ENCODE results near the gene EXOSC9. TPM values are rescaled to one million over a fixed set of nuclear protein-coding genes. Genes with fewer than 3 reads are reported as not detected.
"Not testable (repeated sequence)": the region's sequence is repeated elsewhere in the genome, so short reads cannot be mapped to it uniquely, and the experiment has no call there.

The EXOSC9 gene
- total RNA-seq: 10 to 100 TPM; 10.1 to 21.6 (median 13.9) TPM

GRCh38 chr4:121800961-121801714, at the start of gene EXOSC9:
Gene EXOSC9 (plus strand): TSS chr4:121801323. CDS start chr4:121801425, 102 bp downstream.
- Histone ChIP-seq H3K27ac (replicated peaks in 1 of 4) (peak within 1 kb of the TSS; percentile 87 to 92 (median 90)), H3K9me3 (no peaks in the 10 kb centered on the region), H3K4me3 (peak within 1 kb of the TSS; percentile 70 to 91 (median 74)), H3K27me3 (no peaks in the 10 kb centered on the region), H3K4me1 (peaks cover 6 to 25% (median 20%) of the 10 kb centered on the region in 4 donors), H3K36me3 (peaks cover 20 to 37% (median 31%) of the 10 kb centered on the region in 4 donors)
- intact Hi-C loops (cut with DNase I): loop anchor here (5.0 kb wide), 1 partner anchor 104 kb away; the partner anchor contains the start of gene ANXA5
- WGBS: under 1% methylated on average over 48 of the region's 48 CpGs
- TF ChIP-seq POLR2A (IDR thresholded peaks at IDR 0.05; ENCODE audit: low read depth): no peak
- no peak for TF ChIP-seq EP300 (IDR thresholded peaks at IDR 0.05)
- TF ChIP-seq CTCF (IDR thresholded peaks at IDR 0.05): peak in 1 of 3 experiments; percentile 23
- peak; percentile 96 to 99 for TF ChIP-seq POLR2AphosphoS5 (IDR thresholded peaks at IDR 0.05)
- peak; percentile 96 for DNase-seq (ENCODE audit: extremely low spot score)

GRCh38 chr4:121752142-121752541, 49.0 kb upstream of the EXOSC9 start:
- H3K27me3 ChIP-seq; intact Hi-C loops (cut with DNase I); H3K4me1 ChIP-seq; H3K36me3 ChIP-seq; DNase-seq (ENCODE audit: extremely low spot score); H3K27ac ChIP-seq (replicated peaks in 1 of 4); H3K4me3 ChIP-seq; H3K9me3 ChIP-seq: not testable (repeated sequence)
- 68% methylated on average over 1 of the region's 1 CpG for WGBS

- H3K4me1 ChIP-seq: no peaks in the 10 kb centered on the region
- TF ChIP-seq CTCF (IDR thresholded peaks at IDR 0.05): no peak
- TF ChIP-seq EP300 (IDR thresholded peaks at IDR 0.05): no peak
- no peak for TF ChIP-seq POLR2AphosphoS5 (IDR thresholded peaks at IDR 0.05)
- no peak for TF ChIP-seq POLR2A (IDR thresholded peaks at IDR 0.05; ENCODE audit: low read depth)
- DNase-seq (ENCODE audit: extremely low spot score): no peak
- H3K27ac ChIP-seq (replicated peaks in 1 of 4): no peak overlapping the region
- intact Hi-C loops (cut with DNase I): no loop called here
- no peaks in the 10 kb centered on the region for H3K9me3 ChIP-seq
- no peak overlapping the region for H3K4me3 ChIP-seq
- H3K36me3 ChIP-seq: no peaks in the 10 kb centered on the region
- 90% methylated on average over 2 of the region's 2 CpGs for WGBS
- H3K27me3 ChIP-seq: peaks cover 0 to 22% (median under 1%) of the 10 kb centered on the region in 4 donors
Measured at GRCh38 chr4:121758925-121759568, 42.1 kb upstream of the EXOSC9 start.

GRCh38 chr4:121760205-121760604, 40.9 kb upstream of the EXOSC9 start:
- H3K27me3 ChIP-seq: peaks cover 0 to 34% (median 8%) of the 10 kb centered on the region in 4 donors
- no peak overlapping the region for H3K27ac ChIP-seq (replicated peaks in 1 of 4)
- intact Hi-C loops (cut with DNase I): no loop called here
- DNase-seq (ENCODE audit: extremely low spot score): no peak
- H3K4me3 ChIP-seq: no peak overlapping the region
- H3K9me3 ChIP-seq: no peaks in the 10 kb centered on the region
- H3K36me3 ChIP-seq: no peaks in the 10 kb centered on the region
- peaks cover 5 to 10% (median 9%) of the 10 kb centered on the region in 4 donors for H3K4me1 ChIP-seq
- no peak for TF ChIP-seq EP300 (IDR thresholded peaks at IDR 0.05)
- TF ChIP-seq CTCF (IDR thresholded peaks at IDR 0.05): no peak
- TF ChIP-seq POLR2A (IDR thresholded peaks at IDR 0.05; ENCODE audit: low read depth): no peak
- TF ChIP-seq POLR2AphosphoS5 (IDR thresholded peaks at IDR 0.05): no peak
- 67% methylated on average over 3 of the region's 3 CpGs for WGBS

GRCh38 chr4:121764303-121764701, 36.8 kb upstream of the EXOSC9 start:
- 31% methylated on average over 14 of the region's 14 CpGs for WGBS
- intact Hi-C loops (cut with DNase I): no loop called here
- Histone ChIP-seq H3K27me3 (peaks cover 0 to 51% (median 10%) of the 10 kb centered on the region in 4 donors), H3K4me1 (peaks cover 5 to 12% (median 10%) of the 10 kb centered on the region in 4 donors), H3K9me3 (no peaks in the 10 kb centered on the region), H3K4me3 (peak overlapping the region; percentile 42 to 54 (median 47)), H3K27ac (replicated peaks in 1 of 4) (no peak overlapping the region), H3K36me3 (no peaks in the 10 kb centered on the region)
- TF ChIP-seq POLR2A (IDR thresholded peaks at IDR 0.05; ENCODE audit: low read depth) (no peak), CTCF (IDR thresholded peaks at IDR 0.05) (no peak), EP300 (IDR thresholded peaks at IDR 0.05) (no peak), POLR2AphosphoS5 (IDR thresholded peaks at IDR 0.05) (no peak)
- no peak for DNase-seq (ENCODE audit: extremely low spot score)

Data from esophagus muscularis mucosa (tissue), 4 donors.